GM18502 (cell line): ENCODE measurements around the gene PGS1.

ENCODE experiments used
- ATAC-seq: cut with Tn5 transposase; IDR thresholded peaks from one replicate; pipeline ENCODE4 v1.9.1; 2021; ENCODE audit warnings: mild to moderate bottlenecking; ENCODE audit not compliant: unreplicated experiment, poor library complexity

Gene PGS1

GRCh38 chr17:78381601-78382232 is 3.3 kb downstream of the PGS1 start:
- ATAC-seq = no peak

GRCh38 chr17:78383725-78384471 is 5.4 kb downstream of the PGS1 start:
- ATAC-seq = peak; percentile 41

GRCh38 chr17:78384479-78385175 is 6.2 kb downstream of the PGS1 start:
- peak; percentile 24 for ATAC-seq

- ATAC-seq = no peak
Observed at GRCh38 chr17:78387977-78388941, 9.8 kb downstream of the PGS1 start.

GRCh38 chr17:78390241-78391050 is 12.0 kb downstream of the PGS1 start:
- no peak for ATAC-seq

- no peak for ATAC-seq
Observed at GRCh38 chr17:78391051-78391431, 12.6 kb downstream of the PGS1 start.

GRCh38 chr17:78391843-78392242 is 13.4 kb downstream of the PGS1 start:
- ATAC-seq = no peak

GRCh38 chr17:78392295-78392694 is 13.8 kb downstream of the PGS1 start:
- no peak for ATAC-seq

GRCh38 chr17:78393575-78393974 is 15.1 kb downstream of the PGS1 start:
- no peak for ATAC-seq

- no peak for ATAC-seq
Observed at GRCh38 chr17:78394209-78394608, 15.8 kb downstream of the PGS1 start.

GRCh38 chr17:78395155-78395554 is 16.7 kb downstream of the PGS1 start:
- no peak for ATAC-seq

GRCh38 chr17:78396441-78397337 is 18.2 kb downstream of the PGS1 start:
- ATAC-seq = no peak

GRCh38 chr17:78397681-78398101 is 19.2 kb downstream of the PGS1 start:
- ATAC-seq = no peak

GRCh38 chr17:78398390-78398789 is 19.9 kb downstream of the PGS1 start:
- no peak for ATAC-seq

- ATAC-seq = no peak
Observed at GRCh38 chr17:78399028-78399692, 20.7 kb downstream of the PGS1 start.

- ATAC-seq = no peak
Observed at GRCh38 chr17:78399693-78400144, 21.3 kb downstream of the PGS1 start.

- ATAC-seq = no peak
Observed at GRCh38 chr17:78400581-78401240, 22.3 kb downstream of the PGS1 start.
